ENCODE results near the gene MEX3D.
"Not testable (repeated sequence)": the region's sequence is repeated elsewhere in the genome, so short reads cannot be mapped to it uniquely, and the experiment has no call there.

MEX3D gene

GRCh38 chr19:1519802-1520201, 48.3 kb downstream of the MEX3D start:
- not testable (repeated sequence) for H3K9ac ChIP-seq (ENCODE audit: low read depth in 1 of 2, low read length in 2 of 2); H3K4me3 ChIP-seq (ENCODE audit: low read length in 2 of 2); H3K9me3 ChIP-seq (ENCODE audit: control insufficient read depth in 2 of 2, low read length in 2 of 2); H3K36me3 ChIP-seq (ENCODE audit: control insufficient read depth in 2 of 2, insufficient read depth in 2 of 2, low read length in 2 of 2); H3K27ac ChIP-seq (ENCODE audit: low read depth in 2 of 2, low read length in 2 of 2); H3K4me1 ChIP-seq (ENCODE audit: control insufficient read depth in 2 of 2, insufficient read depth in 2 of 2, low read length in 2 of 2)
- peaks cover 15 to 24% of the 10 kb centered on the region in 2 donors for H3K27me3 ChIP-seq (ENCODE audit: control insufficient read depth in 2 of 2, insufficient read depth in 2 of 2, low read length in 2 of 2)

DNA sequence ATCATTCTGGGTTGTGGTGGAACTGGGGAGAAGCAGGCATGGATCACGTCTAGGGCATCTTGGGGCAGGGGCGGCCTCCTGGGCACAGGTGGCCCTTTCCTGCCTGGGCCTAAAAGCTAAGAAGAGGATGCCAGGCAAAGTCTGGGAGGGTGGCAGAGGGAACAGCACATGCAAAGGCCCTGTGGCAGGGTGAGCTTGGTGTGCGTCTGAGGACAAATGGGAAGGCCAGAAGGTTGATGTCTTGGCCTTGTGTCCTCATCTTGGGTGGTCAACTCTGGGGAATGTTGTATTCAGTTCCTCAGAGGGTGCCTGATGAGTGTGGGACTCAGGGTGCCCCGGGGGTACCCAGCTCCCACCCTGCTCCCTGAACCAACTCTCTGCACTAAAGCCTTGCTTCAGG, 49.7 kb downstream of the MEX3D start:
- H3K27me3 ChIP-seq (ENCODE audit: control insufficient read depth in 2 of 2, insufficient read depth in 2 of 2, low read length in 2 of 2), result peaks cover 12 to 17% of the 10 kb centered on the region in 2 donors
- H3K4me3 ChIP-seq (ENCODE audit: low read length in 2 of 2), result no peak overlapping the region
- no peaks in the 10 kb centered on the region for H3K4me1 ChIP-seq (ENCODE audit: control insufficient read depth in 2 of 2, insufficient read depth in 2 of 2, low read length in 2 of 2)
- H3K9ac ChIP-seq (ENCODE audit: low read depth in 1 of 2, low read length in 2 of 2), result no peak overlapping the region
- H3K27ac ChIP-seq (ENCODE audit: low read depth in 2 of 2, low read length in 2 of 2), result no peak overlapping the region
- no peaks in the 10 kb centered on the region for H3K36me3 ChIP-seq (ENCODE audit: control insufficient read depth in 2 of 2, insufficient read depth in 2 of 2, low read length in 2 of 2)
- H3K9me3 ChIP-seq (ENCODE audit: control insufficient read depth in 2 of 2, low read length in 2 of 2), result no peaks in the 10 kb centered on the region

GRCh38 chr19:1516395-1516753, 51.8 kb downstream of the MEX3D start:
- Histone ChIP-seq H3K4me1 (ENCODE audit: control insufficient read depth in 2 of 2, insufficient read depth in 2 of 2, low read length in 2 of 2) (peaks cover 3 to 4% of the 10 kb centered on the region in 2 donors), H3K27me3 (ENCODE audit: control insufficient read depth in 2 of 2, insufficient read depth in 2 of 2, low read length in 2 of 2) (peaks cover 12 to 21% of the 10 kb centered on the region in 2 donors), H3K4me3 (ENCODE audit: low read length in 2 of 2) (no peak overlapping the region), H3K9me3 (ENCODE audit: control insufficient read depth in 2 of 2, low read length in 2 of 2) (no peaks in the 10 kb centered on the region), H3K36me3 (ENCODE audit: control insufficient read depth in 2 of 2, insufficient read depth in 2 of 2, low read length in 2 of 2) (no peaks in the 10 kb centered on the region), H3K9ac (ENCODE audit: low read depth in 1 of 2, low read length in 2 of 2) (no peak overlapping the region), H3K27ac (ENCODE audit: low read depth in 2 of 2, low read length in 2 of 2) (no peak overlapping the region)

DNA sequence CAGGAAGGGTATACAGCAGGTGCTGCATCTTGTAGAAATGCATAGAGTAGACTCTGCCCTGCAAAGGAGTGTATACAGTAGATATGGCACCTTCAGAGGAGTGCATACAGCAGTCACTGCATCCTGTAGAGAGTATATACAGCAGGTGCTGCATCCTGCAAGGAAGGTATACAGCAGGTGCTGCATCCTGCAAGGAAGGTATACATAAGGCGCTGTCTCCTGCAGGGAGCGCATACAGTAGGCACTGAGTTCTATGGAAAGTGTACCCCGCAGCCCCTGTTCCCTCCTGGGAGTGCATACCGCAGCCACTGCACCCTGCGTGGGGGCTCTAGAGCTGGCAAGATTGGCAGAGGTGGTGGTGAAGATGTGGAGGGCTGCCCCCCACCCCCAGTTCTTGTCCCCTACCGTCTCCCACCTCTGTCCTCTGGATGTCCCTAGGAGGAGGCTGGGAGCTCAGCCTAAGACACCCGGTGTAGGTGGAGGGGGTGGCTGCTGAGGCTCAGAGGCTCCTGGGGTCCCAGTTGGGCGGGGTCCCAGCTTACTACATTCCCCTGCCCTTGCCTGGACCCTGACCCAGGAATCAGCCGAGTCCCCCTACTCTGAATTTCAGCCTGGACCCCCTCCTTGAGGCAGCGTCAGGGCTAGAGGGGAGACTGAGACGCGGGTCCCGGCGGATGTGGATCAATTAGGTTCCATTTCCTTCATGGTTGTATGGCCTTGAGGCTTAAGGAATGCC, 53.0 kb downstream of the MEX3D start:
- Histone ChIP-seq H3K27me3 (ENCODE audit: control insufficient read depth in 2 of 2, insufficient read depth in 2 of 2, low read length in 2 of 2) (peaks cover 15 to 25% of the 10 kb centered on the region in 2 donors), H3K4me1 (ENCODE audit: control insufficient read depth in 2 of 2, insufficient read depth in 2 of 2, low read length in 2 of 2) (peaks cover 3 to 4% of the 10 kb centered on the region in 2 donors), H3K4me3 (ENCODE audit: low read length in 2 of 2) (no peak overlapping the region), H3K36me3 (ENCODE audit: control insufficient read depth in 2 of 2, insufficient read depth in 2 of 2, low read length in 2 of 2) (no peaks in the 10 kb centered on the region), H3K9me3 (ENCODE audit: control insufficient read depth in 2 of 2, low read length in 2 of 2) (no peaks in the 10 kb centered on the region), H3K27ac (ENCODE audit: low read depth in 2 of 2, low read length in 2 of 2) (no peak overlapping the region), H3K9ac (ENCODE audit: low read depth in 1 of 2, low read length in 2 of 2) (no peak overlapping the region)

GRCh38 chr19:1514295-1514661, 53.8 kb downstream of the MEX3D start:
- H3K4me1 ChIP-seq (ENCODE audit: control insufficient read depth in 2 of 2, insufficient read depth in 2 of 2, low read length in 2 of 2), result peaks cover 3 to 4% of the 10 kb centered on the region in 2 donors
- H3K27ac ChIP-seq (ENCODE audit: low read depth in 2 of 2, low read length in 2 of 2), result no peak overlapping the region
- H3K4me3 ChIP-seq (ENCODE audit: low read length in 2 of 2), result no peak overlapping the region
- no peaks in the 10 kb centered on the region for H3K36me3 ChIP-seq (ENCODE audit: control insufficient read depth in 2 of 2, insufficient read depth in 2 of 2, low read length in 2 of 2)
- peaks cover 15 to 25% of the 10 kb centered on the region in 2 donors for H3K27me3 ChIP-seq (ENCODE audit: control insufficient read depth in 2 of 2, insufficient read depth in 2 of 2, low read length in 2 of 2)
- H3K9me3 ChIP-seq (ENCODE audit: control insufficient read depth in 2 of 2, low read length in 2 of 2), result no peaks in the 10 kb centered on the region
- no peak overlapping the region for H3K9ac ChIP-seq (ENCODE audit: low read depth in 1 of 2, low read length in 2 of 2)

DNA sequence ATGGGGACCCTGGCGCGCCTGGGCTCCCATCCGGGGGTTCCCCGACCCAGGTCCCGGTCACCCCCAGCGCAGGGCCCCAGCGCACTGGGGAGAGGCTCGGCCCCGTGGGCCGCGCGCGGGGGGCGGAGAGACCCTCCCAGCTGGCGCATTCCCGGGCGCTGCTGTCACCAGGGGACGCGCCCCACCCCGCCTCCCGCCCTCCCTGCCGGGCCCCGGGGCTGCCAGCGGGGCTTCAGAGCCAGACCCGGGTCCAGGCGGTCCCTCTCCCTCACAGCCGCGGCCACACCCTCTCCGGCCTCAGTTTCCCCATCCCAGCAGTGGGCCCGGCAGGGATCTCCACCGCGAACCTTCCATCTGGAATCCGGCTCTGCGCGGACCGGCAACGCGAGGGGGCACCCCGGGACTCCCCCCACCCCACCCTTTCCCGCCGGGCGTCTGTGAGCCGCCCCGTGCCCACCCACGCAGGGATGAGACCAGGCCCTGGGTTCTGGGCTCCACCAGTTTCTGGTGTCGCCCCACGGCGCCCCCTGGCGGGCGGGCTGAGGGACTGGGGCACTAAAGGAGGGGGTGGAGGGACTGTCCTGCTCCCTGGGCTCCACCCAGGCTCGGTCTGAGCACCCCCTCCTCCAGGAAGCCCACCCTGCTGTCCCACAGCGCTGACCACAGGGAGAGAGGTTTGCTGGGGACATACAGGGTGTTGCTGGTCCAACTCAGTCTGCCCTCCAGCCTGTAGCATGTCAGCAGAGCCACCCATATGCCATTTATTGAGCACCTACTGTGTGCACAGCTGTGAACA, 54.4 kb downstream of the MEX3D start:
- H3K9ac ChIP-seq (ENCODE audit: low read depth in 1 of 2, low read length in 2 of 2), result peak overlapping the region in 1 of 2 donors; percentile 60

GRCh38 chr19:1512671-1513498, 55.2 kb downstream of the MEX3D start, which contains the start of gene ADAMTSL5:
Gene ADAMTSL5, minus strand, starts transcription at chr19:1513019. Its CDS starts 2,076 bp downstream, at chr19:1510943.
- peak within 1 kb of the TSS; percentile 41 to 60 for H3K9ac ChIP-seq (ENCODE audit: low read depth in 1 of 2, low read length in 2 of 2)

More for the DNA sequence above, 54.4 kb downstream of the MEX3D start:
- Histone ChIP-seq H3K27me3 (ENCODE audit: control insufficient read depth in 2 of 2, insufficient read depth in 2 of 2, low read length in 2 of 2) (peaks cover 15 to 23% of the 10 kb centered on the region in 2 donors), H3K27ac (ENCODE audit: low read depth in 2 of 2, low read length in 2 of 2) (peak overlapping the region in 1 of 2 donors; percentile 52), H3K4me1 (ENCODE audit: control insufficient read depth in 2 of 2, insufficient read depth in 2 of 2, low read length in 2 of 2) (peaks cover 3 to 4% of the 10 kb centered on the region in 2 donors), H3K36me3 (ENCODE audit: control insufficient read depth in 2 of 2, insufficient read depth in 2 of 2, low read length in 2 of 2) (no peaks in the 10 kb centered on the region), H3K4me3 (ENCODE audit: low read length in 2 of 2) (peak overlapping the region in 1 of 2 donors; percentile 64), H3K9me3 (ENCODE audit: control insufficient read depth in 2 of 2, low read length in 2 of 2) (no peaks in the 10 kb centered on the region)

GRCh38 chr19:1511318-1512317, 56.5 kb downstream of the MEX3D start:
- no peaks in the 10 kb centered on the region for H3K9me3 ChIP-seq (ENCODE audit: control insufficient read depth in 2 of 2, low read length in 2 of 2)
- H3K4me3 ChIP-seq (ENCODE audit: low read length in 2 of 2), result no peak overlapping the region
- H3K36me3 ChIP-seq (ENCODE audit: control insufficient read depth in 2 of 2, insufficient read depth in 2 of 2, low read length in 2 of 2), result no peaks in the 10 kb centered on the region
- H3K4me1 ChIP-seq (ENCODE audit: control insufficient read depth in 2 of 2, insufficient read depth in 2 of 2, low read length in 2 of 2), result peaks cover 7% of the 10 kb centered on the region in 2 donors
- no peak overlapping the region for H3K9ac ChIP-seq (ENCODE audit: low read depth in 1 of 2, low read length in 2 of 2)
- peak overlapping the region in 1 of 2 donors; percentile 16 for H3K27ac ChIP-seq (ENCODE audit: low read depth in 2 of 2, low read length in 2 of 2)
- H3K27me3 ChIP-seq (ENCODE audit: control insufficient read depth in 2 of 2, insufficient read depth in 2 of 2, low read length in 2 of 2), result peaks cover 15 to 17% of the 10 kb centered on the region in 2 donors

More at GRCh38 chr19:1512671-1513498, 55.2 kb downstream of the MEX3D start, which contains the start of gene ADAMTSL5:
- peak within 1 kb of the TSS; percentile 52 to 61 for H3K27ac ChIP-seq (ENCODE audit: low read depth in 2 of 2, low read length in 2 of 2)
- H3K4me3 ChIP-seq (ENCODE audit: low read length in 2 of 2), result peak within 1 kb of the TSS; percentile 64 to 72
- H3K4me1 ChIP-seq (ENCODE audit: control insufficient read depth in 2 of 2, insufficient read depth in 2 of 2, low read length in 2 of 2), result peaks cover 3 to 4% of the 10 kb centered on the region in 2 donors
- peaks cover 15 to 17% of the 10 kb centered on the region in 2 donors for H3K27me3 ChIP-seq (ENCODE audit: control insufficient read depth in 2 of 2, insufficient read depth in 2 of 2, low read length in 2 of 2)
- no peaks in the 10 kb centered on the region for H3K36me3 ChIP-seq (ENCODE audit: control insufficient read depth in 2 of 2, insufficient read depth in 2 of 2, low read length in 2 of 2)
- H3K9me3 ChIP-seq (ENCODE audit: control insufficient read depth in 2 of 2, low read length in 2 of 2), result no peaks in the 10 kb centered on the region

DNA sequence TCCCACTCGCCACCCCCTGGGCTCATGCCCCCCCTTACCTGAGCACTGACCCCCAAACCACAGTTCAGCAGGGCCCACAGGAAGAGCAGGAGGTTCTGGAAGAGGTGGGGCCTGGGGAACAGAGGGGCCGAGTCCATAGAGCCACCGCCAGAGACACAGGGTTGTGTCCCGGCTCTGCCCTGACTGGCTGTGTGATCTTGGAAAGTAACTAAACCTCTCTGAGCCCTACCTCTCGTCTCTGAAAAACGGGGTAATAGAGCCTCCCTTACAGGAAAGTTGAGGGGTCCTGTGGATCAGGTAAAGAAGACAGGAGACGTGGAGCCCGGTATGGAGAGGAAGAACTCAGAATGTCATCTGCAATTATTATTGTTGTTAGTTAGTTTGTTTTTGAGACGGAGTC, 57.3 kb downstream of the MEX3D start:
- Histone ChIP-seq H3K27ac (ENCODE audit: low read depth in 2 of 2, low read length in 2 of 2) (no peak overlapping the region), H3K36me3 (ENCODE audit: control insufficient read depth in 2 of 2, insufficient read depth in 2 of 2, low read length in 2 of 2) (no peaks in the 10 kb centered on the region), H3K9ac (ENCODE audit: low read depth in 1 of 2, low read length in 2 of 2) (no peak overlapping the region), H3K9me3 (ENCODE audit: control insufficient read depth in 2 of 2, low read length in 2 of 2) (no peaks in the 10 kb centered on the region), H3K4me3 (ENCODE audit: low read length in 2 of 2) (no peak overlapping the region), H3K4me1 (ENCODE audit: control insufficient read depth in 2 of 2, insufficient read depth in 2 of 2, low read length in 2 of 2) (peaks cover 7% of the 10 kb centered on the region in 2 donors), H3K27me3 (ENCODE audit: control insufficient read depth in 2 of 2, insufficient read depth in 2 of 2, low read length in 2 of 2) (peaks cover 15 to 20% of the 10 kb centered on the region in 2 donors)
